Measurements from ENCODE around the gene PALD1.

DNA sequence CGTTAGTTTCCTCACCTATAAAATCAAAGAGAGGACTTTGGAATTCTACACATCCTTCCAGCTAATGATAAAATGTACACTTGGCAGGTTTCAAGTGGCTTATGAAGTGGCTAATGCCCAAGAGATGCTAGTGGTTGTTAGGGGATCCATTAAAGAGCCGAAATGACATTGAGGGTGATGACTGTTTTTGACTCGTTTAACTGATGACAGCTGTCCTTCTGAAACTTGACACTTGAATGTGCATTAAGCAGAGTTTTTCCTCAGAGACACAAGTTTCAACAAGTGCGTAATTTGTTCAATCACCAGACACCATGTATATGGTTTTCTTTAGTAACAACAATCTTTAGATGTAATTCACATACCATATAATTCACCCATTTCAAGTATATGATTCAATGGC is 125.5 kb downstream of the PALD1 start:
- TF ChIP-seq CTCF (IDR thresholded peaks at IDR 0.05) (no peak), POLR2A (IDR thresholded peaks at IDR 0.05) (no peak), EP300 (IDR thresholded peaks at IDR 0.05) (no peak)

All from tibial nerve (tissue), 4 donors.